GM21367 (cell line): Measurements from ENCODE around the gene SEC22C.
"Not testable (repeated sequence)": the region's sequence is repeated elsewhere in the genome, so short reads cannot be mapped to it uniquely, and the experiment has no call there.

Source experiments
- ATAC-seq: cut with Tn5 transposase; IDR thresholded peaks from one replicate; pipeline ENCODE4 v1.9.1; 2021; ENCODE audit not compliant: unreplicated experiment

Gene SEC22C, protein sequence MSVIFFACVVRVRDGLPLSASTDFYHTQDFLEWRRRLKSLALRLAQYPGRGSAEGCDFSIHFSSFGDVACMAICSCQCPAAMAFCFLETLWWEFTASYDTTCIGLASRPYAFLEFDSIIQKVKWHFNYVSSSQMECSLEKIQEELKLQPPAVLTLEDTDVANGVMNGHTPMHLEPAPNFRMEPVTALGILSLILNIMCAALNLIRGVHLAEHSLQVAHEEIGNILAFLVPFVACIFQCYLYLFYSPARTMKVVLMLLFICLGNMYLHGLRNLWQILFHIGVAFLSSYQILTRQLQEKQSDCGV

DNA sequence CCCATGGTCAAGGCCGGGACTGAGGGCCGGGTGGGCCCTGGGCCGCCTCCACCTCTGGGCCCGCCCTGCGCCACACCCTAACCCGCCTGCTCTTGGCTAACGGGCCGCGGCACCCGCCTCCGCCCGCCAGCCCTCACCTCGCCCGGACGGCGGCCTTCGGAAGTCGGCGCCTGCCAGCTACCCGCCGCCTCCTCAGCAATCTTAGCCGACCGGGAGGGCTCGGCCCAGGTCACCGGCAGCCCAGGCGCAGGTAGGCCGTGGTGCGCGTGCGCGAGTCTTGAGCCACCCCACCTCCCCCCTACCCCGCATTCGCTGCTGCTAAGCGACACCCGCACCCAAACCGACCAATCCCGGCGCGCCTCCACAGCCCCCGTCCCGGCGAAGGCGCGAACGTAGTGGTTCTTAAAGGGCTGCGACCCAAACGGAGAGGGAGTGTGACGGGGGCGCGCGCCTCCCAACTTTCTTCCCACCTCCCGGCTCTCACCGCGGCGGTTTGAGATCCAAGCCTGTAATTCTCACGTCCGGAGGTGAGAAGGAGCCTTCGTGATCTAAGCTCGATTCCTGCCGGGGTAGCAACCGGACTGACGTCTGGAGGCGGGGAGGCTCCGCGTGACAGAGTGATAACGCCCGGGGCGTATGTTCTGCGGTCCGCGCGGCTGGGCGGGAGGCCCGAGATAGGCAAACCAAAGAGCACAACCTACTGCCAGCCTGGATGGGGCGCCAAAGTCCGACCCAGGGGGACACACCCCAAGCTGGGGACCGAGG, at the start of gene SEC22C:
SEC22C (minus strand) TSS at position 259 of the 765 bp plus-strand sequence. CDS start 12,921 bp downstream, outside the sequence.
- ATAC-seq, result peak; percentile 84

DNA sequence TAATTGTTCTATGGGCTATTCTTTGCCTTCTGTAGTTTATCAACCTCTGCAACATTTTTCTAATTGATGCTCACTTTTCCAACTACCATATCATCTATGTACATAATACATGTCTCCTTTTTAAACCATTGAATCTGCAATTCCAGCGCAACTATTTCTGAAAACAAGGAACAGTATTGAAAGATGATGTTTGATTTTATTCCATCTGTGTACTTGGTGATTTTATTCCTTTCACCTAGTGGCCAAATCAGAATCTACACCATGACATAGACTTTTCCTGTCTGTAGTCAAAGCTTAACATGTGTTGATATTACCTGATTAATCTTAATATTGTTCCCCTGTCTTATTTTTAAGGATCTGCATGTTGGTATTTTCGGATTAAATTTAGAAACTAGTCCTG, 31.7 kb upstream of the SEC22C start:
- no peak for ATAC-seq

DNA sequence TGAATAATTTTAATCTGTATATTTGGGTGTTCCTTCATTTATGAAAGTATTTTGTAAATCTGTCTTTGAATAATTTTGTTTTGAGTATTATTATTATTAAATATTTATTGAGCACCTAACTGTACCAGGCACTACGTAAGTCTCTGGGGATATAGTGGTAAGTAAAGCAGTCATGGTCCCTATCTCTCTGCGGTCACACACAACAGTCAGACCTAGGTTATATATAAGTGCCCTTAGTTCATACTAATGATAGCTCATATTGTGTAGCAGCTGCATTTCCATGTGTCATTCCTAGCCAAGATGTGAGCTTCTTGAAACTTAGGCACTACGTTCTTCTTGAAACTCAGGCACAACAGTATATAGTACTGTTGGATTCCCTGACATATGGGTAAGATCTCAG, 31.2 kb upstream of the SEC22C start:
- ATAC-seq, result no peak

DNA sequence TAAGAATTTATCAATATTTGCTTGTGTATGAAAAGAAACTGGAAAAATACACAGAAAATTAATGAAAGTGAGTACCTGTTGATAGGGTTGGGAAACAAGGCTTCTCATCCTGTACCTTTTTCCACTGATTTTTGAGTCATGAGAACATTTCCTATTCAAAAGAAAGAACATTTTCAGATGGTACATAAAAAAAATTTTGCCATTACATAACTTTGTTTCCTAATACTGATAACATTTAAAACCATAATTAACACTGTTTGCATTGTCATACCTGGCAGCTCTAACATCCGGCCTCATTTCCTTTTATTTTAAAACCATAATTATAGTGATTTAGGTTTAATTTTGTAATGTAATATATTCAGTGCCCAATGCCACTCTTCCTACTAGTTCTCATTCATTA, 30.4 kb upstream of the SEC22C start:
- ATAC-seq, result no peak

DNA sequence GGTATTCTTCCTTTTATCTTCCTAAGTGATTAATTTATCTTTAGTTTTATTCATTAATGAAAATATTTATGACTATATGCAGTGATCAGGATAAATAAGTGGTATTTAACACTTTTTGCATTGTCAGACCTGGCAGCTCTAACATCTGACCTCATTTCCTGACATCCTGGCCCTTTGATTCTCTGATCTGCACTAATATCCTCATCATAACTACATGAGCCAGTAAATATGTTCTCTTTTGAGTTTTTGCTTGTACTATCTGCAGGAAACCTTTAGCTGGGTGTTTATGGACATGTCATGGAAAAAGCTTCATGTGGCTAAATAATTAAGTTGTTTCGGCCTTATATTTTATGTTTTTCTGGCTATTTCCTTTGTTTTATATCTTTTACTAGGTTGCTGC, 29.2 kb upstream of the SEC22C start:
- ATAC-seq, result no peak

DNA sequence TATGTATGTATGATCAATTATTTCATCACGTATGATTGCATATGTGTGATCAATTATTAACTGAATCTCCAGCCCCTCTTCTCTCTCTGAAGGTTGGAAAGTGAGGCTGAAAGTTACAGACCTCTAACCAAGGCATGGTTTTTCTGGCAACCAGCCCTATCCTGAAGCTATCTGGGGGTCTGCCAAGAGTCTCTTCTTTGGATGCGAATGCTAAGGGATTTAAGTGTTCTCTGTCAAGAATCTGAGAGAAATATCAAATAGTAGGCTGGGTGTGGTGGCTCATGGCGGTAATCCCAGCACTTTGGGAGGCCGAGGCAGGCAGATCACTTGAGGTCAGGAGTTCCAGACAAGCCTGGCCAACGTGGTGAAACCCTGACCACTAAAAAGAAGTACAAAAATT, 26.8 kb upstream of the SEC22C start:
- no peak for ATAC-seq

DNA sequence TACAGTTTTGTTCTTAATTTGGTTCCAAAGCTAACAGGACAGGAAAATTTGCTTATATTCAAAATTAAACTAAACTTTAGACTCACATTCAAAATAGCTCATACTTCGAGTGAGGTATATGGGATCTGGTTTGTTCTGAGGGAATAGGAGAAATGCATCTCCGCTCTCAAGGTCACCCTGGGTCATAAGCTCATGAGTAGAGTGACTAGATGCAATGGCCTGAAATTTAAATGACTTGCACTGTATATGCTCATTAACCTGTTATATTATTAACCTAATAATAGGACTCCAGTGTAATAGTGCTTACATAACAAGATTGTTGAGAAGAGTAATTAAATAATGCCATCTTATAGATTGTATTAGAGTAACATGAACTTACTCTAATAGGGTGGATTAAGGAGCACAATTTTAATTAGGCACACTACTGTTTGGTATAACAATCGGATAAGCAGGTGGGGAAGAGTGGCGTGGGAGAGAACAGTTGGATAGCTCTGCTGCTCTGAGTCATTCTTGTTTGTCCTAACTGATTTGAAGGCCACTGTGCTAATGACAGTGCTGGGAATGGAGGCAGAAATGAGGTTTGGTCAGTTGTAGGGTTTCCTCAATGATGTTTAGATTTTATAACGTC, 23.9 kb upstream of the SEC22C start:
- ATAC-seq, result no peak

DNA sequence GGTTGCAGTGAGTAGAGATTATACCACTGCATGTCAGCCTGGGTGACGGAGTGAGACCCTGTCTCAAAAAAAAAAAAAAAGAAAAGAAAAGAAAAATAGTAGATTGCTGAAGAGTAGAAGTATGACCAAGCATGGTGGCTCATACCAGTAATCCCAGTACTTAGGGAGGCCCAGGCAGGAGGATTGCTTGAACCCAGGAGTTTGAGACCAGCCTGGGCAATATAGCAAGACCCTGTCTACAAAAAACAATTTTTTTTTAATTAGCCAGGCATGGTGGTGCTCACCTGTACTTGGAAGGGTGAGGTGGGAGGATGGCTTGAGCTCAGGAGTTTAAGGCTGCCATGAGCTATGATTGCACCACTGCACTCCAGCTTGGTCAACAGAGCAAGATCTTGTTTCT, 21.2 kb upstream of the SEC22C start:
- no peak for ATAC-seq

DNA sequence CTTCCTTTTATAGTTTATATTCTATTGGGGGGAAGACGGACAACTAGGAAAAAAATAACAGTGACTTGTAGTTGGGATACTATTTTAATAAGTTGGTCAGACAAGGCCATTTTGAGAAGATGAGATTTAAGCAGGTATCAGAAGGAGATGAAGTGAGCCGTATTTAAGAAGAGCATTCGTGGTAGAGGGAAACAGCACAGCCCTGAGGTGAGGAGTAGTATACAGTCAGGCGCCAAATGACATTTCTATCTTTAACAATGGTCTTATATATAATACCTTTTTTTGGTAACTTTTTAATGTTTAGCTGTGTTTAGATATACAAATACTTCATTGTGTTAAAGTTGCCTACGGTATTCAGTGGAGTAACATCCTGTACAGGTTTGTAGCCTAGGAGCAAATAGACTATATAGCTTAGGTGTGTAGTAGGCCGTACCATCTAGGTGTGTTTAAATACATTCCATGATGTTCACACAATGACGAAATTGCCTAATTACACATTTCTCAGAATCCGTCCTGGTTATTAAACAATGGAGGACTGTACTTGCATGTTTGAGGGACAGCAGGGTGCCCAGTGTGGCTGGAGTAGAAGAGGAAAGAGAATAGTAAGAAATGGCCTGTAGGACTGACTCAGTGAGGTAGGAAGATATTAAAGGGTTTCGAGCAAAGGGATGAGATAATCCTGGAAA, 20.3 kb upstream of the SEC22C start:
- ATAC-seq, result no peak

DNA sequence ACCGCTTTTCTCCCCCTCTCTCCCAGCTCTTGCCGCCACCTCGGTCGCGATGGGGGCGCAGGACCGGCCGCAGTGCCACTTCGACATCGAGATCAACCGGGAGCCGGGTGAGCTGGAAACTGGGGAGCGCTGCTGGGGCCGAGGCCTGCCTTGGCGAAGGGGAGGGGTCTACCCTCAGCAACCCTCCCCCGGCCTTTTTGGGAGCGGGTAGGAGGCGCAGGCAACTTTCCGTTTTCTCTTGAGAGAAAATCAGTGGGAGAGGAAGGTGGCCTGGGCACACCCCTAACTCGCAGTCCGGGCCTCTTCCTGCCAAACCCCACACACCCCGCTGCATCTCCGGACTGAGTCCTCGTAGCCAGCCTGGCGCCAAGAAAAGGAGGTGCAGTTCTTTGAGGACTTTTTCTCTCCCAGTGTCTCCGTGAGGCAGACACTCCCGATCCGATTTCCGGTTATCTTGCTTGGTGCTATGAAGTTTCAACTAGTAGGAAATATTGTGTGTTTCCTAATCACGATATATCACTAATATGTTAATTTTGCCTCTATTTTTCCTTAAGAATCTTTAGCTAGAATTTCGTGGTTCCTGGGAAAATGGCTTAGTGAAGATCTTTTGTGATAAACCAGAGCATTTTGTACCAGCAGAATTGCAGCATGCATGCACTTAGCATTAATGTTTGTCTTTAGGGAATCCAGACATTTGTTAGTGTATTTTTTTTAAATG, 19.4 kb upstream of the SEC22C start:
- ATAC-seq, result peak; percentile 17

DNA sequence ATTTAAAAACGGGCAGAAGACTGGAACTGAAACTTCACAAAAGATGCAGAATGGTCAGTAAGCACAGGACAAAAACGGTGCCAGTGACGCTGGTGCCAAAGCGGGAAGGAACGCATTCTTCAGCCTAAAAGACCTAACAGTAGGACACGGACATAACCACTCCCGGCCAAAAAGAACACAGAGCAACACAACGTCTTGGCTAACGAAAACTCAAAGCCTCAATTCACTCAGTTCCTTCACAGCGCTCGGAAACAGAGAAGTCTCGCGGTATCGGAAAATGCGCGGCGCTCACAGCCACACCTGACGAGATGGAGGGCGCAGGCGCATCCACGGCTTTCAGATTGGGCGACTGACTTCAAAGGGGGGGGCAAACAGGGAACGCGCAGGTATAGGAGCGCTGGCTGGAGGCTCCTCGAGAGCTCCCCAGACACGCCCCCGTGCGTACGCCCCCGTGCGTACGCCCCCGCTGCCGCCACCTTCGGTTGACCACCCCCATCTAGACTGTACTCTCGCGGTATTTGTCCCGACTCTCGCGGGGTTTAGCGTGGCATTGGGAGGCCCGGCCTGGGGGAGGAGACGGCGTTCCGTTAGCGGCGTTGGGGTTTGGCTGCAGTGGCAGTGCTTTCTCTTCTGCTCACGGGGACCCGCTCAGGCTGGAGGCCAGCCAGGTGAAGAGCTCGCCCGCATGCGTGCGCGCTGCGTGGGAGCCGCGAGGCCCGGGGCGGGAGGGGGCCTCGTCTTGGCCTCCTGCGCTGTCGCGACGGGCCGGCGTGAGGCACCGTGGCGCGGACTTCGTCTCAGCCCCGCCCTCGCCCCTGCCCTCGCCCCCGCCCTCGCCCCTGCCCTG, 18.6 kb upstream of the SEC22C start, which contains the start of gene NKTR:
NKTR (plus strand) TSS at position 576 of the 847 bp plus-strand sequence. CDS start 321 bp downstream, outside the sequence.
- ATAC-seq, result peak; percentile 74

DNA sequence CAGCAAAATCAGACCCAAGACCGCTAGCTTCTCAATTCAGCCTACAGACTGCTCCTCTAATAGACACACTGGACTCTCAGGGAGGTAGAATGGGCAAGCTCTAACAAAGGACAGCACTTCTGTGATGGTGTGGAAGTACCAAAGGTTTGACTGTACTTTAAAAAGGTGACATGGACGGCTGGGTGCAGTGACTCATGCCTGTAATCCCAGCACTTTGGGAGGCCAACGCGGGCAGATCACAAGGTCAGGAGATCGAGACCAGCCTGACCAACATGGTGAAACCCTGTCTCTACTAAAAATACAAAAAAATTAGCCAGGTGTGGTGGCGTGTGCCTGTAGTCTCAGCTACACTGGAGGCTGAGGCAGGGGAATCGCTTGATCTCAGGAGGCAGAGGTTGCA, 15.3 kb upstream of the SEC22C start:
- ATAC-seq, result not testable (repeated sequence)

DNA sequence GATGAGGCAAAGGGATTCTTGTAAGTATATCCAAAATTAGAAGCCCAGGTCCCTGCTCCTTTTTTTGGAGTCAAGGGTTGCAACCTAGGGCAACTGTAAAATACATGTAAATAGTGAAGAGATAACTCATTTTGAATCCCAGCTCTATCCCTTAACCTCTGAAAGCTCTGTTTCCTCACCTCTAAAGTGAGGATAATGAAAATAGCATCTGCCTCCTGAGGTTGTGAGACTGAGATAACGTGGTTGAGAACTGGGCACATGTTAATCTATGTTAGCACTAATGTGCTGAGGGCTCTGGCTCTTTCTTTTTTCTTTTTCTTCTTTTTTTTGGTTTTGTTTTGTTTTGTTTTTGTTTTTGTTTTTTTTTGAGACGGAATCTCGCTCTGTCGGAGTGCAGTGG, 13.9 kb upstream of the SEC22C start:
- no peak for ATAC-seq

DNA sequence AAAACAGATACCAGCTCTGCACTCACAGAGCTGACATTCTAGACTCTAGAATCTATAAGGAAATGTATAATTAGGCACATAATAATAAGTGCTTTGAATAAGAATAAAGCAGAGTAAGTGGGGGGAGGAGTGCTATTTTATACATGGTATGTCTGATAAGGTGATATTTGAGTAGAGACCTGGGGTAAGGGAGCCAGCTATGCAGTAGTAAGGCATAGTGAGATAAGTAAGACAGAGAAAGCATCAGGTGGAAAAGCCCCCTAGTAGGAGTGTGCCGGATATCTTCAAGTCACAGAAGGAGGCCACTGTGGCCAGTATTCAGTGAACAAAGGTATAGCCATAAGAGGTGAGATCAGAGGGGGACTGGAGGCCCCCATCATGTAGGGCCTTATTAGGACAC, 11.9 kb upstream of the SEC22C start:
- no peak for ATAC-seq

DNA sequence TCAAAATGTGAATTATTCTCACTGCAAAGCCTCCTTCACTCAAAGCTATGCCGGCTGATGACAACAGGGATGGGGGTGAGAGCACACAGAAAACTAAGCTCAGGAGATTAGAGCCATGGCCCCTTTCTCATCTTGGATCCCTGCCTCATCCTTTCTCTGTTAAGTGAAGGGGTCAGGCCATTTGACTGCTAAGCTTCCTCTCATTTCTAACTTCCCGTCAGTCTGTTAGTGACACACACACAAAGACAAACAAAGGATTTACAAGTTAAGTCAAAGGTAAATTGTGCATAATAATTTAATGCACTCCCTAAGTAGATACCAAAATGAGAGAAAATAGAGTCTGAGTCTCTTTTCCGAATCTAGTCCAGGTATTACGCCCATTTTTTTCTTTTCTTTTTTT, 10.0 kb upstream of the SEC22C start:
- ATAC-seq, result no peak

DNA sequence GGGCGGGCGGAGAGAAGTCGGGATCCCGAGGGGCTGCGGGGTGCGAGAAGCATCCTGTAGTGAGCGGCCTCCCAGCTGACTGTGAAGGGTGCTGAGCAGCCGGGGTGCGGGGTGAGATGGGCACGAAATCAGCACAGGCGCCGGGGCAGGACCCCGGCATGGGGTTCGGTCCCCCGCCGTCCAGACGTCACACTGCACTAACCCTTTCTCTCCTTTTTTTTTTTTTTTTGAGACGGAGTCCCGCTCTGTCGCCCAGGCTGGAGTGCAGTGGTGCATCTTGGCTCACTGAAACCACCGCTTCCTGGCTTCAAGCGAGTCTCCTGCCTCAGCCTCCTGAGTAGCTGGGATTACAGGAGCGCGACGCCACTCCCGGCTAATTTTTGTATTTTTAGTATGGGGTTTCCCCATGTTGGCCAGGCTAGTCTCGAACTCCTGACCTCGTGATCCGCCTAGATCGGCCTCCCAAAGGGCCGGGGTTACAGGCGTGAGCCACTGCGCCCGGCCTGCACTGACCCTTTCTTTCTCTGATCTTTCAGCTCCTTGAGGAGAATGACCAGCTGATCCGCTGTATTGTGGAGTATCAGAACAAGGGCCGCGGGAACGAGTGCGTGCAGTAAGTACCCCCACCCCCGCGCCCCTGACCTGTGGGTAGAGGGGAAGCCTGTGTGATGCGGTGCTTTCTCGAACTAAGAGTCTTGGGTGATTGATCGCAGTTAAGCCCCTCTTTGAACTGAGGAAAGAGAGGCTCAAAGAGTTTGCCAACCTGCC, 9.4 kb upstream of the SEC22C start:
- ATAC-seq, result no peak

DNA sequence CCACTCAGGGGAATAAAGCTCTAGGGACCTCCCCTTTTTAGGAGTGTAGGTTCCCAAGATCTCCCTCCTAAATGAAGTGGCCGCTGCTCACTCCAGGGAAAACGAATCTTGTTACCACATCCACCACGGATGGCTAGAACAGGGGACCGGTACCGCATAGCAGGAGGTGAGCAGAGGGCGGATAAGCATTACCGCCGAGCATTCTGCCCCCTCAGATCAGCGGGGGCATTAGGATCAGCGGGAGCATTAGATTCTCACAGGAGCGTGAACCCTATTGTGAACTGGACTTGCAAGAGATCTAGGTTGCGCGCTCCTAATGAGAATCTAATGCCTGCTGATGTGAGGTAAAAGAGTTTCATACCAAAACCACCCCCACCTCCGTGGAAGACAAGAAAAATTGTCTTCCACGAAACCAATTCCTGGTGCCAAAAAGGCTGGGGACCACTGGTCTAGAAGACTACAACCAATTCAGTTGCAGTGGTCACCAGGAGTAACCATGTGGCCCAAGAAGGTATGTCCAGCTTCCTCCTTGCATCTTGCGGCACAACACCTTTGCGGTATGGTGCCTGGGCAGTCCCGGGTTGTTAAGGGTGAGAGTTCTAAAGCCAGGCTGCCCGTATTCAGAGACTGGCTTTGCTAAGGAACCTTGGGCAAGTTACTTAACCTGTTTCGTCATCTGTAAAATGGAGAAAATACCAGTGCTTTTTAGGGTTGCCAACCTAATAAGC, 7.8 kb upstream of the SEC22C start:
- ATAC-seq, result no peak

DNA sequence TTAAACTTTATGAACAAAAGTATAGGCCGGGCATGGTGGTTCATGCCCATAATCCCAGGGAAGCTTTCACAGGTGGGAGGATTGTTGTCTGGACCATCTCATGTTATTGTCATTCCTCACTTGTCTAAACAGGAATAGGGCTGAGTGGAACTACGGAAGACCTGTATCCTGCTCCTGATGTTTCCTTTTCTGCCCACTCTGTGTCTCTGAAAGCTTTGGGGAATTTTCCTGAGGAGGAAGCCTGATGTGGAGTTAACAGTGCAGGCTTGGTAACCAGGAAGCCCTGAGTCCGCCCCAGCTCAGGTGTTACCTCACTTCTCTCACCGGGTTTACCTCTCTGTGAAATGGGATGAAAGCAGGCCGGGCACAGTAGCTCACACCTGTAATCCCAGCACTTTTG, 6.9 kb upstream of the SEC22C start:
- ATAC-seq, result no peak
